ENCODE measurements around the gene AUTS2.

AUTS2 gene

GRCh38 chr7:70031245-70031644, 433.0 kb downstream of the AUTS2 start:
- DNase-seq (ENCODE audit: low read depth in 2 of 2): no peak

DNA sequence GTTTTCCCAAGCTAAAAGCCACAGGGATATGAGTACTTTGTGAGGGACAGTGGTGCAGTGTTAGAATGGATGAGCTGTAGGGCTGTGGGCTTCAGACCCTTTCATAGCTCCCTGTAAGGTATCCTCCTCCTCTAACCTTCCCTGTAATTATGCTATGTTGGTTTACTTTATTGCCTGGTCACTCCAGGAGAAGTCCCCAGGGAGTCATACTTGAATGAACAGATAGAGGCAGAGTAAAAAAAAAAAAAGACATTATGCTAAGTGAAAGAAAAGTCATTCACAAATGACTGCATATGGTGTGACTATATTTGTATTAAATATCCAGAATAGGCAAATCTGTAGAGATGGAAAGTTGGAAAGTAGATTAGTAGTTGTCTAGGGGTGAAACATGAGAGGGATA, 434.4 kb downstream of the AUTS2 start:
- no peak for DNase-seq (ENCODE audit: low read depth in 2 of 2)

DNA sequence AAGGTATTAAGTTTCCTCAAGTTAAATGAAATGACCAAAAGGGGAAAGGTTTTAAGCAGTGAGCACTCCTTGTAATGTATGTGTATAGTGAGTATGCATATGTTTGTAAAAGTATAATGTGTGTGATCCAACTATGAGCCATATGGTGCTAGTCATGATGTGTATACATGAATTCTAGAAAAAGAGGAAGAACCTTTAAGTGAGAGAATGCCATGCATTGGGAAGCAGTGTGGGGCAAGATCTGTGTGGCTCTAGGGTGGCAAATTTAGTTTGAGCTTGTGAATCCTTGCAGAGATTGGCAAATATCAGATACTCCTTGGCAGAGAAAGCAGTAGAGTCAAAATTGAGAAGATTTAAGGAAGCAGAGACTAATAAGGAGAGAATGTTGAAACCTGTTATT, 435.0 kb downstream of the AUTS2 start:
- no peak for DNase-seq (ENCODE audit: low read depth in 2 of 2)

GRCh38 chr7:70034999-70035398, 436.7 kb downstream of the AUTS2 start:
- no peak for DNase-seq (ENCODE audit: low read depth in 2 of 2)

GRCh38 chr7:70035519-70035918, 437.2 kb downstream of the AUTS2 start:
- DNase-seq (ENCODE audit: low read depth in 2 of 2): no peak

GRCh38 chr7:70035955-70036354, 437.7 kb downstream of the AUTS2 start:
- DNase-seq (ENCODE audit: low read depth in 2 of 2): no peak

DNA sequence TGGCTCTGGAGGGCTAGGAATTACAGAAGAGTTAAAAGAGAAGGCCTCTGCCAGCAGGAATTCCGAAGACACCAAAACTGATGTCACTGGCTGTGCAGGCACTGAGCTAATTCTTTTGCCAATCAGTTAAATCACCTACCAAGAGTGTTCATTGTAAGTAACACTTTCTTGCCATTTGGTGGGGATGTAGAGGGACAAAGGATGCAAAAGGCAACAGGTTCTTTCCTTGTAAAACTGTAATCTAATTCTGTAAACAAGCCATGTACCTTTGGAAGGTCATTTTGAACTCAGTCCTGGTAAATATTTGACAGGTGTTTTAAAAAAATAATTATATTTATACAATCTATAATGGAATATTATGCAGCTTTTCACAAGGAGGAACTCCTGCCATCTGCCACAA, 438.4 kb downstream of the AUTS2 start:
- DNase-seq (ENCODE audit: low read depth in 2 of 2): no peak

DNA sequence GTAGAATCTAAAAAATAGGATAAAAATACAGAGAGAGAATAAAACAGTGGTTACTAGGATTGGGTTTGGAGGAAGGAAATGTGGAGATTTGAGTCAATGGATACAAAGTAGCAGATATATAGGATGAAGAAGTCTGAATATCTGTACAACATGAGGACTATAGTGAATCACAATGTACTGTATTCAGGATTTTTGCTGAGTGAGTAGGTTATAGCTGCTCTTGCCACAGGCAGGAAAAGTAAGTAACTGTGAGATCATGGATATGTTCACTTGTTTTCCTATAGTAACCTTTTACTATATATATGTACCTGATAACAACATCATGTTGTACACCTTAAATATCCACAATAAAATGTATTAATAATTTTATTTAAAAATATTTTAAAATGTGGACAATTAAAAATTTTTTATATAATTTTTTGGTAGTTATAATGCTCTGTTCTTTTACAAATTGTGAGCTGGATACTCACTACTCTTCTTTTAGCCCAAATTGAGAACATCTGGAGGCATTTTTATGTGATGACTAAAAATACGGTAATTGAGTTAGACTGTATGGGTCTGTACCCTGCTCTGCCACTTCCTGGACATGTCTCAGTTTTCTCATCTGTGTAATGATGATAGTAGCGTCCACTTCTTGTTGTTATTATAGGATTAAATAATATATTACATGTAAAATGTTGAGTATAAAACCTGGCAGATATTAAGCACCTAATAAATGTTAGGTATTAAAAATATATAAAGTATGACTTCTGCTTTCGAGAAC, 439.1 kb downstream of the AUTS2 start:
- no peak for DNase-seq (ENCODE audit: low read depth in 2 of 2)

GRCh38 chr7:70040051-70040450, 441.8 kb downstream of the AUTS2 start:
- DNase-seq (ENCODE audit: low read depth in 2 of 2): no peak

GRCh38 chr7:70040970-70041766, 442.9 kb downstream of the AUTS2 start:
- no peak for DNase-seq (ENCODE audit: low read depth in 2 of 2)

GRCh38 chr7:70042533-70042932, 444.3 kb downstream of the AUTS2 start:
- no peak for DNase-seq (ENCODE audit: low read depth in 2 of 2)

- no peak for DNase-seq (ENCODE audit: low read depth in 2 of 2)
Measured at GRCh38 chr7:70043015-70043538, 444.8 kb downstream of the AUTS2 start.

GRCh38 chr7:70044064-70044463, 445.8 kb downstream of the AUTS2 start:
- DNase-seq (ENCODE audit: low read depth in 2 of 2): no peak

DNA sequence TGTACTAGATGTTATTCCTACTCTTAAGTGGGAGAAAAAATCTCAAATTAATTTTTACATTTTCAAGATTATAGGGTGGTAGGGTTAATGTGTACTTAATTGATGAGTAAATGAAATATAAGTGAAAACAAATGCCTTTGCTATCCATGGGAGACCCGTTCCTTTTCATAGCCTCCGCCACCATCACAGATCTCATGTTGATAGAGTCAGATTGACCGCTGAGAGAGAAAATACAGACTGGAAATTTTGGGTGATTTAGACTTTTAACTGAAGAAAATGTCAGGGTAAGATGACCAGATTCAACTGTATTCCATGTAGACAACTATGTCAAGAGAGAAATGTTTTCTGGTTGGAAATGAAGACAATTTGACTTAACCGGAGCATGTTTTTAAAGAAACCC, 446.2 kb downstream of the AUTS2 start:
- DNase-seq (ENCODE audit: low read depth in 2 of 2): no peak

- DNase-seq (ENCODE audit: low read depth in 2 of 2): no peak
Measured at GRCh38 chr7:70044981-70045380, 446.7 kb downstream of the AUTS2 start.

GRCh38 chr7:70047384-70047783, 449.1 kb downstream of the AUTS2 start:
- no peak for DNase-seq (ENCODE audit: low read depth in 2 of 2)

- DNase-seq (ENCODE audit: low read depth in 2 of 2): no peak
Measured at GRCh38 chr7:70047891-70048448, 449.7 kb downstream of the AUTS2 start.

- no peak for DNase-seq (ENCODE audit: low read depth in 2 of 2)
Measured at GRCh38 chr7:70051726-70052125, 453.5 kb downstream of the AUTS2 start.

GRCh38 chr7:70052691-70053090, 454.4 kb downstream of the AUTS2 start:
- no peak for DNase-seq (ENCODE audit: low read depth in 2 of 2)

DNA sequence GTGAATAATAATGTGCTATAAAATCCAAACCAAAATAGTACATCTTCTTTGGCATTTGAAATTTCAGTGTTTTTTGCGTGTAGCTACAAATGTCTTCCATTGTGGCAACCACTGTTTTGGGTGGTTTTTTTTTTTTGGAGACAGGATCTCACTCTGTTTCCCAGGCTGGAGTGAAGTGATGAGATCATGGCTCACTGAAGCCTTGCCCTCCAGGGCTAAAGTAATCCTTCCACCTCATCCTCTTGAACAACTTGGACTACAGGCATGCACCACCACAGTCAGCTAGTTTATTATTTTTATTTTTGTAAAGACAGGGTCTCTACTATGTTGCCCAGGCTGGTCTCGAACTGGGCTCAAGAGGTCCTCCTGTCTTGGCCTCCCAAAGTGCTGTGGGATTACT, 455.1 kb downstream of the AUTS2 start:
- no peak for DNase-seq (ENCODE audit: low read depth in 2 of 2)

- no peak for DNase-seq (ENCODE audit: low read depth in 2 of 2)
Measured at GRCh38 chr7:70053989-70054388, 455.7 kb downstream of the AUTS2 start.

DNA sequence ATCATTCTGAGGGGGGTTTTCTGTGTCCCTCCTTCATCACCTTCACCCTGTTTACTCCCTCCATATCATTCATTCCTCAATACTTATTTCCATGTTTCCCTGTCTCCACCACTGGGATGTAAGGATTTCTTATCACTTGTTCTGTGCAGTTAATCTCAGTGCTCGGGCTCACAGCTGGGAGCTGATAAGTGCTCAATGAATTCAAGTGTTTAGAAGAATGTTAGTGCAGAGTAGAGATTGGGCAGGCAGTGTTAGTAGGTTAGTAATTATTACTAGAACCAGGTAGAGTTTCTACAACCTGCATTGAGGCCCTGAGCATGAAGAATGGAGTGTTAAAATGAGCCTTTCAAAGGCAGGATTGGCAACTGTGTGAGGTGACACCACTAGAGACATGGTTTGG, 458.1 kb downstream of the AUTS2 start:
- no peak for DNase-seq (ENCODE audit: low read depth in 2 of 2)
